NCI-H1105 treated with DMSO at 0.1 percent for 48 hours (cell line): ENCODE results near the gene GPR137B.

Experiments
- DNase-seq: peaks from one replicate; lab custom pipeline; 2025; lab: John Stamatoyannopoulos, UW

Gene GPR137B

GRCh38 chr1:236114076-236114747, 28.1 kb upstream of the GPR137B start:
- no peak for DNase-seq

- no peak for DNase-seq
These were observed 24.6 kb upstream of the GPR137B start for GRCh38 chr1:236117710-236118109.

- no peak for DNase-seq
These were observed 22.3 kb upstream of the GPR137B start for GRCh38 chr1:236119943-236120484.

- no peak for DNase-seq
These were observed 21.6 kb upstream of the GPR137B start for GRCh38 chr1:236120721-236121153.

- no peak for DNase-seq
These were observed 20.2 kb upstream of the GPR137B start for GRCh38 chr1:236122176-236122575.

GRCh38 chr1:236123563-236123962, 18.8 kb upstream of the GPR137B start:
- DNase-seq = no peak

- no peak for DNase-seq
These were observed 17.4 kb upstream of the GPR137B start for GRCh38 chr1:236124965-236125364.

- DNase-seq = no peak
These were observed 15.3 kb upstream of the GPR137B start for GRCh38 chr1:236127045-236127444.

GRCh38 chr1:236128646-236129178, 13.6 kb upstream of the GPR137B start:
- DNase-seq = no peak

- DNase-seq = no peak
These were observed 13.0 kb upstream of the GPR137B start for GRCh38 chr1:236129306-236129705.

- no peak for DNase-seq
These were observed 12.0 kb upstream of the GPR137B start for GRCh38 chr1:236130372-236130771.

GRCh38 chr1:236131916-236132315, 10.4 kb upstream of the GPR137B start:
- DNase-seq = no peak

- DNase-seq = no peak
These were observed 9.8 kb upstream of the GPR137B start for GRCh38 chr1:236132420-236133046.

GRCh38 chr1:236133339-236133738, 9.0 kb upstream of the GPR137B start:
- DNase-seq = no peak

GRCh38 chr1:236133802-236134201, 8.5 kb upstream of the GPR137B start:
- DNase-seq = no peak

- no peak for DNase-seq
These were observed 5.0 kb upstream of the GPR137B start for GRCh38 chr1:236137285-236137852.

- no peak for DNase-seq
These were observed 2.8 kb upstream of the GPR137B start for GRCh38 chr1:236139495-236139894.

- peak; percentile 3 for DNase-seq
These were observed 1.5 kb upstream of the GPR137B start for GRCh38 chr1:236140705-236141446.

- DNase-seq = peak; percentile 10
These were observed 689 bp upstream of the GPR137B start for GRCh38 chr1:236141447-236142252.

- peak; percentile 2 for DNase-seq
These were observed 987 bp downstream of the GPR137B start for GRCh38 chr1:236143104-236143948.
